HEK293T (cell line): ENCODE data around the gene UNC5B.

ENCODE experiments used
- CTCF ChIA-PET: fragments of 350-600 bp; formaldehyde crosslinking; extraction: SDS; loops from one replicate; lab custom pipeline; 2021; ENCODE audit warnings: antibody characterized with exemption, inconsistent platforms; lab: Yijun Ruan, JAX
- POLR2A ChIA-PET: fragments of 350-600 bp; formaldehyde crosslinking; extraction: SDS; loops from one replicate; lab custom pipeline; 2020; ENCODE audit warnings: antibody characterized with exemption, inconsistent platforms; lab: Yijun Ruan, JAX
- DNase-seq: peaks from one replicate; pipeline ENCODE4 v3.0.0; 2012; ENCODE audit warnings: mixed read lengths; ENCODE audit errors: extremely low spot score
- ARNT ChIP-seq: fragments of 450-650 bp; IDR thresholded peaks from 2 replicates; pipeline ENCODE4 v1.6.1; 2017; ENCODE audit warnings: mild to moderate bottlenecking
- BHLHE40 ChIP-seq: fragments of 450-650 bp; IDR thresholded peaks from 2 replicates; pipeline ENCODE4 v1.6.1; 2016; ENCODE audit warnings: mild to moderate bottlenecking, moderate library complexity, borderline replicate concordance
- CTBP1 ChIP-seq: fragments of 450-650 bp; IDR thresholded peaks from 2 replicates; pipeline ENCODE4 v1.6.1; 2016; ENCODE audit warnings: borderline replicate concordance
- ELF4 ChIP-seq: fragments of 450-650 bp; IDR thresholded peaks from 2 replicates; pipeline ENCODE4 v1.6.1; 2017; ENCODE audit warnings: antibody characterized with exemption
- FOXA1 ChIP-seq: fragments of 450-650 bp; IDR thresholded peaks from 2 replicates; pipeline ENCODE4 v1.6.1; 2016; ENCODE audit warnings: mild to moderate bottlenecking
- FOXK2 ChIP-seq: fragments of 450-650 bp; IDR thresholded peaks from 2 replicates; pipeline ENCODE4 v1.6.1; 2016; ENCODE audit warnings: mild to moderate bottlenecking
- FOXM1 ChIP-seq: fragments of 450-650 bp; IDR thresholded peaks from 2 replicates; pipeline ENCODE4 v1.6.1; 2017; ENCODE audit warnings: mild to moderate bottlenecking, borderline replicate concordance
- HDGF ChIP-seq: fragments of 450-650 bp; IDR thresholded peaks from 2 replicates; pipeline ENCODE4 v1.6.1; 2017; ENCODE audit warnings: antibody characterized with exemption, borderline replicate concordance
- L3MBTL2 ChIP-seq: fragments of 450-650 bp; conservative IDR thresholded peaks from 2 replicates; pipeline ENCODE4 v1.6.1; 2016; ENCODE audit warnings: mild to moderate bottlenecking
- LEF1 ChIP-seq: fragments of 450-650 bp; IDR thresholded peaks from 2 replicates; pipeline ENCODE4 v1.6.1; 2017; ENCODE audit warnings: mild to moderate bottlenecking, borderline replicate concordance
- NFRKB ChIP-seq: fragments of 450-650 bp; IDR thresholded peaks from 2 replicates; pipeline ENCODE4 v1.6.1; 2016; ENCODE audit warnings: mild to moderate bottlenecking, moderate library complexity
- PKNOX1 ChIP-seq: fragments of 450-650 bp; IDR thresholded peaks from 2 replicates; pipeline ENCODE4 v1.6.1; 2016
- SP1 ChIP-seq: fragments of 450-650 bp; IDR thresholded peaks from 2 replicates; pipeline ENCODE4 v1.6.1; 2017
- SUZ12 ChIP-seq: fragments of 450-650 bp; IDR thresholded peaks from 2 replicates; pipeline ENCODE4 v1.6.1; 2016; ENCODE audit warnings: mild to moderate bottlenecking
- TARDBP ChIP-seq: fragments of 450-650 bp; IDR thresholded peaks from 2 replicates; pipeline ENCODE4 v1.6.1; 2016
- ZNF384 ChIP-seq: fragments of 450-650 bp; IDR thresholded peaks from 2 replicates; pipeline ENCODE4 v1.6.1; 2016

The UNC5B gene

GRCh38 chr10:71191019-71191418 lies 21.4 kb upstream of the UNC5B start:
- POLR2A ChIA-PET, result no interaction called here
- no peak for DNase-seq
- CTCF ChIA-PET, result no interaction called here
- TF ChIP-seq CTBP1, result no peak
- no peak for TF ChIP-seq SUZ12
- no peak for TF ChIP-seq TARDBP
- no peak for TF ChIP-seq ELF4
- no peak for TF ChIP-seq FOXA1
- no peak for TF ChIP-seq HDGF

GRCh38 chr10:71191551-71192076 lies 20.8 kb upstream of the UNC5B start:
- no peak for DNase-seq
- POLR2A ChIA-PET, result no interaction called here
- TF ChIP-seq PKNOX1, result no peak
- TF ChIP-seq FOXA1, result no peak
- no peak for TF ChIP-seq ELF4
- TF ChIP-seq CTBP1, result no peak
- no peak for TF ChIP-seq TARDBP
- no peak for TF ChIP-seq BHLHE40
- no peak for TF ChIP-seq SP1
- no peak for TF ChIP-seq ARNT
- no peak for TF ChIP-seq NFRKB
- no peak for TF ChIP-seq LEF1
- no peak for TF ChIP-seq FOXK2
- TF ChIP-seq L3MBTL2, result no peak
- no peak for TF ChIP-seq ZNF384
- no peak for TF ChIP-seq SUZ12
- CTCF ChIA-PET, result no interaction called here

- ChIA-PET POLR2A (no interaction called here), CTCF (interaction anchor here (0.6 kb wide), 1 partner anchor 67 kb away, joined by 3 read pairs; no protein-coding TSS in a partner anchor)
- TF ChIP-seq ARNT (no peak), CTBP1 (no peak), NFRKB (no peak), TARDBP (no peak), FOXA1 (no peak), SUZ12 (no peak)
- DNase-seq, result no peak
These were observed 18.9 kb upstream of the UNC5B start for GRCh38 chr10:71193516-71193915.

DNA sequence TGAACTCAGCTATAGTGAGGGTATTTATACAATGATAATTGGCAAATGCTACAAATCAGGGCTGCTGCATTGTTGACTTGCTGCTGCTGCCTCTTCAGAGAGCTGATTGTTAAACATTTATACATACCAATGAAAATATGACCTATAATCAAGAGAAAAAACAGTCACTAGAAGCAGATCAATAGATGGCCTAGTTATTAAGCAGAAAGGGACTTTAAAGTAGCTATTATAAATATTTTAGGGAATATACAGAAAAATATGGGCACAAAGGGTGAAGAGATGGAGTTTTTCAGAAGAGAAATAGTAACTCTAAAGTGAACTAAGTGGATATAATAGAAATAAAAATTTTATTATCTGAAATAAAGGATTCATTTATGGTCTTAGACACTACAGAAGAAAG lies 14.4 kb upstream of the UNC5B start:
- POLR2A ChIA-PET, result no interaction called here
- CTCF ChIA-PET, result no interaction called here
- TF ChIP-seq ZNF384, result no peak
- no peak for TF ChIP-seq LEF1
- no peak for TF ChIP-seq BHLHE40
- no peak for TF ChIP-seq TARDBP
- no peak for TF ChIP-seq SP1
- TF ChIP-seq ELF4, result no peak
- no peak for TF ChIP-seq L3MBTL2
- no peak for TF ChIP-seq PKNOX1
- no peak for TF ChIP-seq CTBP1
- no peak for DNase-seq

GRCh38 chr10:71201849-71202248 lies 10.5 kb upstream of the UNC5B start:
- ChIA-PET POLR2A (no interaction called here), CTCF (interaction anchor here (1.6 kb wide), 1 partner anchor 68 kb away, joined by 4 read pairs; no protein-coding TSS in a partner anchor)
- DNase-seq, result no peak
- TF ChIP-seq ELF4, result no peak
- TF ChIP-seq SUZ12, result no peak
- TF ChIP-seq TARDBP, result no peak
- TF ChIP-seq FOXA1, result no peak
- no peak for TF ChIP-seq L3MBTL2
- TF ChIP-seq ZNF384, result no peak
- no peak for TF ChIP-seq NFRKB
- TF ChIP-seq SP1, result no peak
- no peak for TF ChIP-seq FOXM1
- TF ChIP-seq ARNT, result no peak
- TF ChIP-seq PKNOX1, result no peak
- no peak for TF ChIP-seq LEF1
- TF ChIP-seq CTBP1, result no peak
- TF ChIP-seq BHLHE40, result no peak
- no peak for TF ChIP-seq FOXK2
- TF ChIP-seq HDGF, result no peak

DNA sequence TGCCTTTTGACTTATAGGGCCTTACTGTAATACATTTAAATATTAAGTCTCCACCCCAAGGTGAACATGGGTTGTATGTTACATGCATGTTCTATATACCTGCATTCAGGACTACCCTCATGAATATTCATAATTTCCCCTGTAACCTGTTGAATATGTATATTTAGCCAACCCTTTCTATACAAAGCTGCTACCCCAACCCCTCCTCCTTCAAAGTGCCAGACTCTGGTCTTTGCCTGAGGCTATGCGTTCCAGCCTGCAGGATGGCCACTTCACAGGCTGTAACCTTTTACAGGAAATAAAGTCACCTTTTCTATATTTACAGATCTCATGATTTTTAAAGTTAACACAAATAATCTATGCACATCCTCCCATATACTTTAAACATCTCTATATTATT lies 10.1 kb upstream of the UNC5B start:
- no peak for DNase-seq
- CTCF ChIA-PET, result interaction anchor here (1.6 kb wide), 1 partner anchor 68 kb away, joined by 4 read pairs; no protein-coding TSS in a partner anchor
- POLR2A ChIA-PET, result no interaction called here
- TF ChIP-seq ELF4 (no peak), TARDBP (no peak), NFRKB (no peak), BHLHE40 (no peak), FOXA1 (no peak), FOXK2 (no peak), SUZ12 (no peak), PKNOX1 (no peak)
